HG02588 (cell line): ENCODE data around the gene COL9A1.
"Not testable (repeated sequence)": the region's sequence is repeated elsewhere in the genome, so short reads cannot be mapped to it uniquely, and the experiment has no call there.

Source experiments
- ATAC-seq: cut with Tn5 transposase; IDR thresholded peaks from one replicate; pipeline ENCODE4 v1.9.1; 2021; ENCODE audit warnings: mild to moderate bottlenecking, moderate library complexity; ENCODE audit not compliant: unreplicated experiment

Gene COL9A1

DNA sequence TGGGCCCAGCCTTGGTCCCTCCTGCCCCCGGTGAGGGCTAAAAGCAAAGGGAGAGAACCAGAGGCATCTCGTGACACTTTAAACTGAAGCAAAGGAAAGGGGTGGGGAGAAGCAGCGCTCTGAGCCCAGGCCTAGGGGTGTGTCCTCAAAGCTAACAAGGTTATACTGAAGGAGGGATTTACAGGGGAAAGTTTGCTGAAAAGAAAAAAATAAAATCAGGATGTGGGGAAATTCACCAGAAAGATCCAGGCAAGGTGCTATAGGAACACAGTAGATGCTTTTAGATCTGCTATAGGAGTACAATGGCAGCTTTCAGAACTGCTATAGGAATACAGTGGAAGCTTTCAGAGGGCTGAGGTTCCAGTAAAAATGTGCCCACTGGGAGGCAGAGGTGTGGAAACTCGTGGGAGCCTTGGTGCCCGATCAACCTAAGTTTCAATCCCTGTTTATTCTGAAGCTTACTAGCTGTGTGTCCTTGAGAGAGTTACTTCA is at the start of gene COL9A1:
COL9A1 (minus strand) TSS at position 51 of the 492 bp plus-strand sequence. CDS start 160 bp downstream, outside the sequence.
- ATAC-seq: no peak

DNA sequence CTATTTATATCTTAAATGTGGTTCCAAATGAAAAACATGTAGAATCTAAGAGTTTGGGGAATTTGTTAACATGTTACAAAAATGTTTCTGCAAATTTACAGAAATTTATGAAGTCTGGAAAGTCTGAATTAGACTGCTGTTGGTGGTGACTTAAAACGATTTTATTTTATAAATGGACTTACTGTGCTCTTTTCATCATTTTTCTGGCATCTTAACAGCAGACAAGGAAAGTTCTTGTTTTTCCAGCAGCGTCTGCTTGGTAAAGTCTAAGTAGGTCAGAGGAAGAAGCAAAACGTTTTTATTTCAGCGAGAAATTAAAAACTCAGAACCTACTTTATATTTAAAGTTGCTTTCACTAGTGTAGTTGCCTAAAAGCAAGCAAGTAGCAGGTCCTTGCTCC is 48.6 kb upstream of the COL9A1 start:
- no peak for ATAC-seq

DNA sequence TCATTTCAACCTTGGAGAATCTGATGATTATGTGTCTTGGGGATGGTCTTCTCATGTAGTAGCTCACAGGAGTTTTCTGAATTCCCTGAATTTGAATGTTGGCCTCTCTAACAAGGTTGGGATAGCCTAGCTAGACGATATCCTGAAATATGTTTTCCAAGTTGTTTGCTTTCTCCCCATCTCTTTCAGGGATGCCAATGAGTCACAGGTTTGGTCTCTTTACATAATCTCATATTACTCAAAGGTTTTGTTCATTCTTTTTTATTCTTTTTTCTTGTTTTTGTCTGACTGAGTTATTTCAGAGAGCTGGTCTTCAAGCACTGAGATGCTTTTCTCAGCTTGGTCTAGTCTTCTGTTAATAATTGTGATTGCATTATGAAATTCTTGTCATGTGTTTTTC is 42.7 kb upstream of the COL9A1 start:
- ATAC-seq: no peak

DNA sequence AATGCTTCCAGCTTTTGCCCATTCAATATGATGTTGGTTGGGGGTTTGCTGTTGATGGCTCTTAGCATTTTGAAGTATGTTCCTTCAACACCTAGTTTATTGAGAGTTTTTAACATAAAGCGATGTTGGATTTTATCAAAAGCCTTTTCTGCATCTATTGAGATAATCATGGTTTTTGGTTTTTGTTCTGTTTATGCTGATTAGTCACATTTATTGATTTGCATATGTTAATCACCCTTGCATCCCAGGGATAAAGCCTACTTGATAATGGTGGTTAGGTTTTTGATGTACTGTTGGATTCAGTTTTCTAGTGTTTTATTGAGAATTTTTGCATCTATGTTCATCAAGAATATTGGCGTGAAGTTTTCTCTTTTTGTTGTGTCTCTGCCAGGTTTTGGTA is 40.4 kb upstream of the COL9A1 start:
- ATAC-seq: no peak

DNA sequence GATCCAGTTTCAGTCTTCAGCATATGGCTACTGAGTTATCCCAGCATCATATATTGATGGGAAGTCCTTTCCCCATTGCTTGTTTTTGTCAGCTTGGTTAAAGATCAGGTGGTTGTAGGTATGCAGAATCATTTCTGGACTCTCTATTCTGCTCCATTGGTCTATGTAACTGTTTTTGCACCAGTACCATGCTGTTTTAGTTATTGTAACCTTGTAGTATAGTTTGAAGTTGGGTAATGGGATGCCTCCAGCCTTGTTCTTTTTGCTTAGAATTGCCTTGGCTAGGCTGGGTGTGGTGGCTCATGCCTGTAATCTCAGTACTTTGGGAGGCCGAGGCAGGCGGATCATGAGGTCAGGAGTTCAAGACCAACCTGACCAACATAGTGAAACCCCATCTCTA is 36.9 kb upstream of the COL9A1 start:
- ATAC-seq: not testable (repeated sequence)

DNA sequence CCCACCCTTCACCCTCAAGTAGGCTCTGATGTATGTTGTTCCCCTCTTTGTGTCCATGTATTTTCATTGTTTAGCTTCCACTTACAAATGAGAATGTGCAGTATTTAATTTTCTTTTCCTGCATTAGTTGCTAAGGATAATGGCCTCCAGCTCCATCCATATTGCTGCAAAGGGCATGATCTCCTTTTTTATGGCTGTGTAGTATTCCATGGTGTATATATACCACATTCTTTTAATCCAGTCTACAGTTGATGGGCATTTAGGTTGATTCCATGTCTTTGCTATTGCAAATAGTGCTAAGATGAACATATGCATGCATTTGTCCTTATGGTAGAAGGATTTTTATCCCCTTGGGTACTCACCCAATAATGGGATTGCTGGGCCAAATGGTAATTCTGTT is 35.9 kb upstream of the COL9A1 start:
- ATAC-seq: no peak

DNA sequence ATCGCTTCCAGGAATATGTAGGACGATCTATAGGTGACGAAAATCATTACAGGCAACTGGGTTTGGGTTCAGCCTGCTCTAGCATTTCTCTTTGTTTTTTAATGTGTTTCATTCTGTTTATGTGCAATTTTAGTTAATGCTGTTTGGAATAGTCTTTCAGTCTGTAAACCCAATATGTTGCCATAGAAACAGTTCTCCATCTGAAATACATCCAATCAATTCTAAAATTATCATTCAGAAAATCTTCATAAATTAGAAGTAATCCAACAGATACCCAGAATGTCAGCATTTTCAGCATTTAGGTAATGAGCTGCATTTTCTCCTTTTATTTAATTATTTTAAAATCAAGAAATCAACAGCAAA is 34.8 kb upstream of the COL9A1 start:
- no peak for ATAC-seq

DNA sequence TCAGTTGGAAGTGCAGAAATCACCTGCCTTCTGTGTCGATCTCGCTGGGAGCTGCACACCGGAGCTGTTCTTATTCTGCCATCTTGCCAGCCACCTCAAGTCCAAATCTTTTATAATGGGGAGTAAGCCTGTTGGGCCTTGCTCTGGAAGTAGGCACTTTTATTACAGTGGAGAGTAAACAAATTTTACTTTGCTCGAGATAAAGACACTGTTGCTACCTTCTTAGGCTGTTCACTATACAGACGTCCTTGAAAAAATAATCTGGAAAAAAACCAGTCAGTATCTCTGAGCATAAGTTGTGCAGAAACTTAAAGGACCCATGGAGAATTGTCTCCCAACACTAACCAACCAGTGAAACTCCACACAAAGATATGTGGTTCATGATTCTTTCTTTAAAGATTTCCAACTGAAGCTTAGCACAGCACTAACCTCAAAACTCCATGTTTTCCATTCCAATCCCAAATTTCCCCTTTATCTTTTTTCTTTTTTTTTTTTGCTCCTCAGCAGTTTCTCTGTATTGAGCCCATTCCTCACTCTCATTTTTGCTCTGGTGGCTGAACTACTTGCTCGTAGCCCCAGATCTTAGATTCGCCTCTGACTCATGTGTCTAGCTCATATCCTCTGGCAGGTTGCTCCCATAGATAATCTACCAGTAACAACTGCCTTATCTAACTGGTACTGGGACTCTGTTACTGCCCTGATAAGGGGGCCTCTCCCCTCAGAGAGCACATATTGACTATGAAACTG is 34.3 kb upstream of the COL9A1 start:
- no peak for ATAC-seq

DNA sequence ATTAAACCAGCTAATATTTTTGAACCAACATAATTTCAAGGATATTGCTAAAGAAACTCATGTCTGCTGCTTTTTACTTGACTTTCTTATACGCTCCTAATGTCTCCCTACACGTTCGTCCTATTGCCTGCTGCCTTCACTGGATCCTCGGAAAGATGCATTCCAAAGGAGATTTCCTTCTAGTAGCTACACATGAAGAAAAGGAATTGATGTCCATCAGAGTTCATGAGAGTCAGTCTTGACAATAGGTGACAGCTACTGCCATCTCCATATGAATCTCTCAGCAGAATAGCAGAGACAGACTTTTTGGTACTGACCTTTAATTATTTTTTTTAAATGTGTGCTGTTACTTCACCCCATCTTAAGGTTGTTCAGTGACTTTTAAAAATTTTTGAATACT is 24.2 kb upstream of the COL9A1 start:
- no peak for ATAC-seq

DNA sequence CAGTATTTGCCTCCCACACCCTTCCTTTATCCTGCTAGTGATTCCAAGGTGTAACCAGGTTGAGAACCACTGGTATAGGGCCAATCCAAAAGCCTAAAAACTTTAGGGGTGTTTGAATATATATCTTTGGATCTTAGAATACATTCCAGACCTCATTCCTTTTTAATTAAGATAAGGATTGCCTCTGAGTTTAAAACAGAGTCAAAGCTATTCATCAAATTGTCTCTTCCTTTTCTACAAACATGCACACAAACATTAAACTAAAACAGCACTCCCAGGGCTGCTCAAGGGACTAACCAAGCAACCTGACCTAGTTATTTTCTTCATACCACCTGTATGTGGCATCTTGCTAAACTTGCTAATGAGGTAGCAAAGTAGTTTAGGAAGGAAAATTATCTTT is 22.1 kb upstream of the COL9A1 start:
- ATAC-seq: no peak

DNA sequence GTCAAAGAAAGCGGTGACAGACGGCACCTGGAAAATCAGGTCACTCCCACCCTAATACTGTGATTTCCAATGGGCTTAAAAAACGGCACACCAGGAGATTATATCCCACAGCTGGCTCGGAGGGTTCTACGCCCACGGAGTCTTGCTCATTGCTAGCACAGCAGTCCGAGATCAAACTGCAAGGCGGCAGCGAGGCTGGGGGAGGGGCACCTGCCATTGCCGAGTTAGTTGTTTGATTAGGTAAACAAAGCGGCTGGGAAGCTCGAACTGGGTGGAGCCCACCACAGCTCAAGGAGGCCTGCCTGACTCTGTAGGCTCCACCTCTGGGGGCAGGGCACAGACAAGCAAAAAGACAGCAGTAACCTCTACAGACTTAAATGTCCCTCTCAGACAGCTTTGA is 14.9 kb upstream of the COL9A1 start:
- not testable (repeated sequence) for ATAC-seq

DNA sequence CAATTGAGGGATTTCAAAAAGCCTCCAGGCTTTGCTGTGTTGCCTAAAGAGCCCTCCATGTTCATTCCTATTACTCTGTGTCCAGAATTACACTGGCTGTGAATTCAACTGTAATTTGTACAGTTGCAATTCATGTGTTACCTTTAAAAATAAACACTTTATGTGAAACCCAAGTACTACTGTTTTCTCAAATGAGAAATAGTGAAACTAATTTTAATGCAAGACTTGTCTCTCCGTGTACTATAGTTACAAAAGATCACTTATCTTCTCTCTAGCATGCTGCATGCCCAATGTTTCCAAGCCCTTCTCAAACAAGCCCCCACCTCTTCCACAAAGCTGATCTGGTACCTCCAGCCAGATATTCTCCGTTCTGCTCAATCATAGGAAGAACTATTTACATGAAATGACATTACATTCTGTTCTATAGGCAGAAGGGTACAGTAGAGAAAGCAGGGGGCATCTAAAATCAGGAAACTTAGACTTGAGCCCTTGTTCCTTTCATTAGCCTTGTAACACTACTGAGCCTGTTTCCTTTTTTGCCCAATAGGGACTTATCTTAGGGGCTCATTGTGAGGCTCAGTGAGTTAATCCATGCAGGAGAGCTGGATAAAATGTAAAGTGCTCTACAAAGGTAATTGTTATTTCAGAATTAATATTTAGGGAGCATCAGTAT is 12.3 kb upstream of the COL9A1 start:
- ATAC-seq: no peak

DNA sequence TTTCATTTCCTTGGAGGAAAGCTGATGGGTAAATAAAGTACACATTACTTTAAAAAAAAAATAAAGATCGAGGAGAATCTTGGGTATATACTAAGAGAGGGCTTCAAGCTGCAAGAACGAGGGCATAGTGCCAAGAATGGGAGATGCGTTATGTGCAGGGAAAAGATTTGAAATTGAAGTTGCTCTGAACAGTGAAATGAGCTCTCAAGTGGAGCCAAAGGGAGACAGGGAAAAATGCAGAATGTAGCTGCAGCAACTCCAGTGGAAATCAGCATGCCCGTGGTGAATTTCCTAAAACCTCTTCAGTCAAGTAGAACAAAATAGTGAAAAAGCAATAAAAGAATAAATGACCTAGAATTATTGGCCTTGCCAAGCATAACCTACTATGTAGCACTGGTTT is 11.4 kb upstream of the COL9A1 start:
- ATAC-seq: no peak

DNA sequence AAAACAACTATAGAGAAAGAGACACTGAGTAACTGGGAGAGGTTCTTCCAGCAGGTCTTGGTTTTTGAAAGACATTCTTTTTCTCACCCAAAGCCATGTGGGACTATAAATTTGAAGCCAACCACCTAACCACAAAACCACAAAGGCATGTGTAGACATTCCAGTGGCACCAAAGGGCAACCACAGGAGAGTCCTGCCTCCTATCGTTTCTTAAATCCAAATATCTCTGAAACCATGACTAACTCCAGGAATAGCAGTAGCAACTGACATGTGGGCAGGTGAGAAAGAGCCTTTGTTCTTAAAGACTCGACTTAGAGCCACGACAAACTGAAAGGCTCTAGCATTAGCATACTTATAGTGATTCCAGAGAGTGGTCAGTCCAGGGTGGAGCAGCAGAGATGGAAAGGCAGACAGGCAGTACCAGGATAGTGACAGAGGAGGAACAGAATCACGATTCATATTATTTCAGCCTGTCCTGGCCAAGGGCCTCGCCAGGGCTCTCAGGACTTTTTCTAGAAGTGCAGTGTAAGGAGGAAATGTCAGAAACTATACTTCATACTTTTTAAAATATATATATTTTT is 9.4 kb upstream of the COL9A1 start:
- no peak for ATAC-seq

DNA sequence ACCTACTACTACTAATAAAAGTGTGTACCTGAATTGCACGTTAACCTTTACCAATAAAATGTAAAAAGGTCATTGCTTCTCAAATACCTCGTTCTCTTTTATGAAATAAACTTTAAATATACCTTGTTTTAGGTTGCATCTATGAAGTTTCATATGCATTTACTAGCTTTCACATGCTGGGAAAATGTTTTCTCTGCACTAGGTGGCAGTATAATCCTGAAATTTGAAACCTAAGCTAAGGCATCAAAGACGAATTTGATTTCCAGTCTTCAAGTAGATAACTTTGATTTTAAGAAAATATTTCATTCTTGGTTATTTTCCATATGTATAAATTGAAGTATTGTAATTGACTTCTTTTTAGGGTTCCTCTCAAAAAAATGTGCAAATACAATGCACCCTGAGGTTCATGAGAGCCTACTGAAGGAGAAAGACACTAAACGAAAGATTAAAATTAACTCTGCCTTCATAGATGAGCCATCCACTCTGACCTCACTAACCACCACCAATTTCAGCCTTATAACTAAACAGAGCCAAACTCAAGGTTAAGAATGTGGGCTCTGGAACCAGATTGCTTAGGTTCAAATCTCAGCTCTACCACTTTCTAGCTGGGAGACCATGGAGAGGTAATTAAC is 7.3 kb upstream of the COL9A1 start:
- ATAC-seq: no peak

DNA sequence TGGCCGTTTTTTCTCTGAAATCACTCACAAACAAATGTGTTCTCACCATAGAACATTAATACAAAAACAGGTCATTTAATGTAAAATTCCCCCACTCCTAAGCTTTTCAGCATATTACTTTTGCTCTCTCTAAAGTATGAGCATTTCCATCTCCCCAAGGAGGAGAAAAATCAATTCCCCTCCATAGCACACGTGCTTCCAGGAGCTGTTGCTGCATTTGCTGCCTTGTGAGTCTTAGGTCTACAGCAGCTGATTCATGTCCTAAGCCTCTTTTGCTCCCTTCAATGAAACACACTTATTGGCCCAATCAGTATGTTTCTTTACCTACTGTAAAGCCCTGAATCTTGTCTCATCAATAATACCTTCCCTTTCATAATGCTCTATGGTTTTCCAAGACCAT is 6.4 kb upstream of the COL9A1 start:
- ATAC-seq: no peak

DNA sequence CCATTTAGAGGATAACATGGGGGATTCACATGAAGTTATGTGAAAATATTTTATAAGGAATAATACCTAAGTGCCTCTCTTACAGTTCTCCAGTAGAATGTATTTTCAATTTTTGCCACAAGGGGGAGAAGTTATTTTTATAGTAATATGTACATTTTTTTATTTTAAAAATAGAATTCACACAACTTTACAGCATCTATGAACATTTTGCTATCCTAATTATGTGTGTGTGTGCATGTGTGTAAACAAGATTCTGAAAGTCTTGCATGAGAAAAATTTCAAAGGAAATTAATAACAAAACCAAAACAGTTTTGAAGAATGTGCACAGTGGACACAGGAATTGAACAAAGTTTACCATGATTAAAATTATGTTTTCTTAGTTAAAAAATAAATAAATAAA is 5.3 kb upstream of the COL9A1 start:
- not testable (repeated sequence) for ATAC-seq

DNA sequence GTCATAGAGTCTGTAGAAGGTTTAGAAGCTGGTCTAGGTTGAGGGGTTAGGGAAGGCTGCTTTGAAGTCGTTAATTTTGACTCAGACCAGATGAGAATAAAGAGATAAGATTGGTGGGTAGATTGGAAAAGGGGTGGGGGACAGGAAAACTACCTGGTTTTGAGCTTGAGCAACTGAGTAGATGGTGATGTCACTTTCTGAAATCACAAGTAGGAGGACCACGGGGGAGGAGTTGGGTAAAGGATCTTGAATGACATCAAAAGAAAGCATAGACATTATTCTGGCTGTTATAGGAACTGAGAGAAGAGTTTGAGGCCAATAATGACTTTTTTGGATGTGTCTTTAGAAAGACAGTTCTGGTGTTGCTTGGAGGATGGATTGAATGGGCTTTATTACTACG is 4.1 kb upstream of the COL9A1 start:
- ATAC-seq: no peak

DNA sequence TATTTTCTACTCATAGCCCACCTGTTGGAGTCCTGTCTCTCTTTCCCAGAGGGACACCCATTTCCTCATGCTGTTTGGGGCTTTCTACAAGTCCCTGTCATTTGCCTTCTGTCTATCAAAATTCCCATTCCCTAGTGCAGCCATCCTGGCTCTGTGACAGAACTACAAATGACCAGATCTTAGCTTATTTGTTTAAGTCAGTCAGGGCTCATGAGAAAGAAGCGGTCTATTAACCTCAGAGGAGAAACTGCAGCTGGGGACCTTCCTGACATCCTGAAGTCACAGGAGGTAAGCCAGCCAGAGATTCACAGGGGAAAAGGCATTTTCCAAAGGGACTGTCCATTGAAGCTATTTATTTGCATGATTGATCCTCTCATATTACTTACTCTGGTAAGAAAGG is 1.7 kb upstream of the COL9A1 start:
- ATAC-seq: no peak

DNA sequence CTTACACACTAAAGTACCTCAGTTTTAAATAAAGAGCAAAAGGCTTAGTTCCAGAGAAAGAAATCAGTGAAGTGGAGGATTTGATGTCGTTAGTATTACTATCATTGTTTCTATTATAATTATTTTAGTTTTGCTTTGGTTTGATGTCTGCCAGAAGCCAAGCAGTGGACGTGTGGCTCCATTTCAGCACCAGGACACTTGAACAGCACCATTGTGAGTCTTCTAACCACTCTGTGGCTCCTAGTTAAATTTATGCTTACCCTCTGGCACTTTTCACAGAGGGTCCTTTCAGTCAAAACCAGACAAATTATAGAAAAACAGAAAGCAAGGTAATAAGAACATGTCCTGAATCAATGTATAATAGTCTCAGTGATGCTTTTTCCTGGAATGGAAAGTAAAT is 3.4 kb downstream of the COL9A1 start:
- ATAC-seq: no peak

DNA sequence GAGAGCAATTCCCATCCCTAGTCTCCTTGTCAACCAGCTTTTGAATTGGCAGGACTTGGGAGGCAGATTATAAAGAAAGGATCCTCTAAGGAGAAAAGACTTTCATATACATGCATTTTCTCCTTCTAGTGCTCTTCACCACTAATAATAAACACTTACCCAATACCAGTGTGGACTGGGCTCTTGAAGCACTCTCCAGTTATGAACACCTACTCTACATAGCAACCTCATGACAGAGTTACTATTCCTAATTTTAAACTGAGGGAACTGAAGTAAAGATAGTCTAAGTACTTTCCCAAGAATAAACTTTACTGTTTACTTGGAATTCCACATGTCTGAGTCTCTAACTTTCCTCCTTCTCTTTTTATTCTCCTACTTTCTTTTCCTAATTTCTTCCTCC is 4.8 kb downstream of the COL9A1 start:
- ATAC-seq: no peak

DNA sequence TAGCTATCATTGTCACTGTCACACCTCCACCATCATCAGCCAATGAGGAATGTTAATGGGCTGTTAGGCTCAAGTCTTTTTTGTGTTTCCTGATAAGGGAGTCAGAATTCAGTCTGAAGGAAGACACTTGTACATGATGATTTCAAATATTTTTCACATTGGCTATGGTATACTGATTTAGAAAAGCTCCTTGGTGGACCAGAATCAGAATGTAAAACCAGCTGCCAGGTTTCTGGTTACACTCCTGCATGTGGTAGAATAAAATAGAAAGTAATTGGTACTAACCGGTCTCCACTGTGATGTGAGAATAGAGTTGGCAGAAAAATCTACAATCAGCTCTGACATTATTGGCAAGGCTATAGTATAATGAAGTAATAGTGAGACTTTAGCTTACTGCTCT is 10.7 kb downstream of the COL9A1 start:
- ATAC-seq: no peak
